SK-N-SH (cell line): ENCODE results near the gene ATP5F1D.

Source experiments
- CTCF ChIP-seq: fragments of 200-600 bp; sonication (generic); IDR thresholded peaks from 2 replicates; pipeline ENCODE4 v1.6.1; 2017; ENCODE audit warnings: antibody characterized with exemption, mild to moderate bottlenecking, moderate library complexity
- ELF1 ChIP-seq: IDR thresholded peaks from 2 replicates; pipeline ENCODE4 v1.4.0; 2012
- EP300 ChIP-seq, 2 experiments: IDR thresholded peaks; 2 replicates each; pipeline versions ENCODE4 v1.4.0 to v1.6.1; 2012; ENCODE audit warnings: borderline replicate concordance in 1 of 2, low read depth in 1 of 2, low read length in 1 of 2
- FOXM1 ChIP-seq: IDR thresholded peaks from 2 replicates; pipeline ENCODE4 v1.4.0; 2012; ENCODE audit warnings: low read depth, mild to moderate bottlenecking
- GABPA ChIP-seq: IDR thresholded peaks from 2 replicates; pipeline ENCODE4 v1.4.0; 2012; ENCODE audit warnings: low read depth, mild to moderate bottlenecking
- IRF3 ChIP-seq: fragments of 150-350 bp; IDR thresholded peaks from 2 replicates; pipeline ENCODE4 v1.6.1; 2016; ENCODE audit warnings: mild to moderate bottlenecking, low read depth, low read length
- POLR2AphosphoS5 ChIP-seq: IDR thresholded peaks from 2 replicates; pipeline ENCODE4 v1.6.1; 2012; ENCODE audit warnings: low read depth, low read length
- SMC3 ChIP-seq: IDR thresholded peaks from 2 replicates; pipeline ENCODE4 v1.6.1; 2012; ENCODE audit warnings: low read depth, low read length, improper control_type of control experiment
- YY1 ChIP-seq: IDR thresholded peaks from 2 replicates; pipeline ENCODE4 v1.4.0; 2012; ENCODE audit warnings: low read depth, mild to moderate bottlenecking

- TF ChIP-seq CTCF, result no peak
- no peak for TF ChIP-seq ELF1
- TF ChIP-seq POLR2AphosphoS5, result no peak
- TF ChIP-seq SMC3, result no peak
- TF ChIP-seq YY1, result no peak
- no peak for TF ChIP-seq EP300 (IDR thresholded peaks at IDR 0.05; ENCODE audit: borderline replicate concordance in 1 of 2, low read depth in 1 of 2, low read length in 1 of 2)
- TF ChIP-seq GABPA, result no peak
- TF ChIP-seq IRF3, result no peak
- no peak for TF ChIP-seq FOXM1
These were observed 9.6 kb upstream of the ATP5F1D start for GRCh38 chr19:1231729-1232637.
